C4-2B (cell line): ENCODE measurements around the gene TUB.

ENCODE experiments used
- CTCF ChIP-seq: fragments of 450-650 bp; conservative IDR thresholded peaks from 2 replicates; pipeline ENCODE4 v1.5.1; 2017; ENCODE audit warnings: mild to moderate bottlenecking
- ZFX ChIP-seq: fragments of 450-650 bp; IDR thresholded peaks from 2 replicates; pipeline ENCODE4 v1.6.1; 2017

DNA sequence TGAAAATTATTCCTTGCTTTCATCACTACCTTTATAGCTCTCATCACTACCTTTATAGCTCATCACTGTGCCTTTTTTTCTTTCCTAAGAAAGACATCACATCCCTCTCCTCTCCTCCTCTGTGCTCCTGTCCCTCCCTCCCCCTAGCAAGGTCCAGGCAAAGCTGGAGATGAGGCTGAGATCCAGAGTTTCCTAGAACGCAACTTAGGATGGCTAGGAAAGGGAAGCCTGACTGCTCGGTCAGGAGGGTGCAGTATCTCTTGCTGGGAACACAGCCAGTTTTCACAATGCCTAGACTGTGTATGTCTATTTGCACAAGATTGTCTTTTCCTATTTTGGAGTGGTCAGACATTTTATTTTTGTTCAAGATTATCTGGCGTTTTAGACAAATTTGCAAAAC lies 24.7 kb downstream of the TUB start:
- no peak for TF ChIP-seq CTCF
- no peak for TF ChIP-seq ZFX
